Measurements from ENCODE around the gene CHN2.
"Not testable (repeated sequence)": the region's sequence is repeated elsewhere in the genome, so short reads cannot be mapped to it uniquely, and the experiment has no call there.

CHN2 gene

DNA sequence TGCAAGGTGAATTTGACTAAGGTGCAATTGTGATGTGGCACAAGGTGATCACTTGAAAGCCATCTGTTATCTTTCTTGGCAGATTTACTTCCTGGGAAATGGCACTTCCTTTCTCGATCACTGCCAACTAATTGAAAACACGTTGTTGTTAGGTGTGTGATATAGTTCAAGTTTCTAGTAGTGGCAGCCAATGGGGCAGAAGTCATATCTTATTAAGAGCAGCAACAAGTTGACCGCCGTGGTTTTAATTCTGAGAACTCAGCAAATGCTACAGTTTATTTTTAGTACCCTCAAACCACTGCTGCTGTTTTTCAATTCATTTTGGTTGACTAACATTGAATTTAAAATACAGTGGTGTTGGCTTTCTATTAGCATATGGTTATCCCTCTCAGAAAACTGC is 1.6 kb downstream of the CHN2 start:
- FAIRE-seq, result no peak

DNA sequence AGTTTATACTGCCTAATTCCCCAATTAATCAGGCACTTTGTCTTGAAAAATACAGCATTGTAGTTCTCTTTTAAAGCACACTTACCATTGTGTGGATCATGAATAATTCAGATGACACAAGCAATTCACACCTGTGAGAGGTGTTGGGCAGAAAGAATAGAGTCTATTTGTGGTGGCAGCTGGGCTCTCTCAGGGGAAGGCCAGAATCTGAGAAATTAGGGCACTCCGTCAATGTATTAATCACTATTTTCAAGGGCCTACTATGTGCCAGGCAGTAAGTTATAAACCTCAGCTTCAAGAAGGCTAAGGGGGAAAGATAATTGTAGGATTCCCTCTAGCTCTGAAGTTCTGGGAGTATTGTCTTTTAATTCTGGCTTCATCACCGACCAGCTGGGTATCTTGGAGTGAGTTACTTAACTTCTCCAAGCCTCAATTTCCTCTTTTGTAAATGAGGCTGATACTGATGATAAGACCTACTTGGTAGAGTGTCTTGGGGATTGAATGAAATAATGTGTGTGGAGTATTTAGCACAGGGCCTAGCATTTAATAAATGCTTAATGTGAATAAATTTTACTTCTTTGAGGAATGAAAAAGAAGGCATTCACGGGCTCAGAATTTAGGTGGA is 2.5 kb downstream of the CHN2 start:
- no peak for TF ChIP-seq POLR2A (IDR thresholded peaks at IDR 0.05; ENCODE audit: low read depth, low read length)
- no peak for FAIRE-seq
- DNase-seq (ENCODE audit: insufficient read length, low spot score), result no peak

More for the DNA sequence above, 1.6 kb downstream of the CHN2 start:
- no peak for TF ChIP-seq POLR2A (IDR thresholded peaks at IDR 0.05; ENCODE audit: low read depth, low read length)
- DNase-seq (ENCODE audit: insufficient read length, low spot score), result no peak

DNA sequence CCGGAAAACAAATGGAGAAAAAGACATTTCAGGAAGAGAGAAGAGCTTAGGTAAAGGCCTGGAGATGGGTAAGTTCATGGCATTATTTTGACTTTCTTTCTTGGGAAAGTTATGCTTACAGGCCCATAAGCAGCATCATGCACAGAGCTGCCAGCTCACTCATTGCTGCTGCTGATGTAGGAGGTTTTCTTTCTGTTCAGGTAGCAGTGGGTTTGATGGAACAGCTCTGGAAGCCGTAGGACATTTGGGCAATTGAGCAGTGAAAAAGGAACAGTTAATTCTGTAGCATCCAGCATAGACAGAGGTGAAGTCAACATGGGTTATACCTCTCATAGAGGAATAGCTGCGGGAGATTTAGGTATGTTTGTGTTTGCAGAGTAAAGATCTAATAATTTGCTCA is 3.3 kb downstream of the CHN2 start:
- TF ChIP-seq POLR2A (IDR thresholded peaks at IDR 0.05; ENCODE audit: low read depth, low read length), result no peak
- no peak for DNase-seq (ENCODE audit: insufficient read length, low spot score)

DNA sequence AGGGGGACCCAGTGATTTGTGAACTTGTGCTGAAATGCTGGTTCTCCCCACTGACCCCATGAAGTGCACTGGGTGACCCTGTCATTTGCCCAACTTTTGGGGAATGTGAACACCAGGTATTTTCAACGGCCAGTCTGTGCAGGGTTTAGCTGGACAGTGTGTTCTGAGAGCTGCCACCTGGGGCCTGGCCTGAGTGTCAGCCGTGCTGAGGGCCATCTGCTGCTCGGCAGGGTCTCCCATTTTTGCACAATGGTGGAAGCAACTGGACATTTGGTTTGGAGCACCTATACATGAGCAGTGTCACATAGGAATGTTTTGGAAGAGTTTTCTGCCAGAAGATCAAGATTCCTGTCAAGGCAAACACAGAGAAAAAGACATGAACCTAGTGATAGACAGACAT is 5.2 kb downstream of the CHN2 start:
- DNase-seq (ENCODE audit: insufficient read length, low spot score) (no peak), FAIRE-seq (no peak)
- no peak for TF ChIP-seq POLR2A (IDR thresholded peaks at IDR 0.05; ENCODE audit: low read depth, low read length)

More for the DNA sequence above, 3.3 kb downstream of the CHN2 start:
- FAIRE-seq, result no peak

DNA sequence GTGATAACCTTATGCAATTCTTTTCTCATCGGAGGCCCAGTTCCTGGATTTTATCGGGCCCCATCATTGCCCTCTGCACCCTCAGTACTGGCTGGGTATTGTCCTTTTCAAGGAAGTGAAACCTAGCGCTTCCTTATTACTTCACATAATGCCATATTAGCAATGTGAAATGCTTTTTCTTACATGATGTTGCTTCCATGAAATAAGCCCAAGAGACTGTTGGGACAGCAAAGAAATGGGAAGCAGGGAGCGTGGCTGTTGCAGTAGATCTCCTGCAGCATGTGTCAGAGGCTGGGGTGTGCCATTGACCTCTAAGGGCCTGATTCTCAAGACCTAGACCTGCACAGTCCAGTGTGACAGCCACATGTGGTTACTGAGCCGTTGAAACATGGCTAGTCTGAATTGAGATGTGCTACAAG is 8.1 kb downstream of the CHN2 start:
- FAIRE-seq (no peak), DNase-seq (ENCODE audit: insufficient read length, low spot score) (no peak)
- no peak for TF ChIP-seq POLR2A (IDR thresholded peaks at IDR 0.05; ENCODE audit: low read depth, low read length)

DNA sequence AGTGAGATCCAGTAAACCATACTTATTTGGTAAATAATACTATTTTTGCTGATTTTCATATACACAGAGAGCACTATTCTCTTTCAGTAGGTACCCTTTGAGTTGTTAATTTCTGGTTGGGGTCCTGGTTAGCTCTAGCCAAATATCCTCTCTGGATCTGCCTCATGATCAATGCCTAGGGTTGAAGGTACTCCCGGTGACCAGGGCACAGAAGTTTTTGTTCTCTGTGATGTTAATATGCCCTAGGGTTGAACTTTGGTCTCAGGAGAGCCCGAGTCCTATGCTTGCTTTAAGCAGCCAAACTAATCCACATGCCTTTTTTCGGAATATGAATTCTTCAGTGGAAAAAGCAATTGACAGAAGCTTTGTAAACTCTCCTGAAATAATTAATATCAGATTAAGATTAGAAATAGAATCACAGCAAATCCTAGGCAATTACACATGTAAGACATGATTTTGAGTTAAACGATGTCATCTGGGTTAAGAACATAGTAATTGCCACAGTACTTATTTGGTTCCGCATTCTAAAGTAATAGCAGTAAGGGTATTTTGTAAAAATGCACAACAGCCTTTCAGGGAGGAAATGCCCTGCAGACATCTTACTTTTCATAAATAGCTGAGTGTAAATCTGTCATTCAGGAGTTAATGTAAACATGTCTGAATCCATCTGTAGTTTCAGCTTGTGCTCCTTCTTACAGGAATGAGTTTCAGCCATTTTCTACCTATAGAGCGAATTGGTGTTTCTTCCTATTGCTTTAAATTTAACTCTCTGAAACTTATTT is 10.1 kb downstream of the CHN2 start:
- no peak for FAIRE-seq
- no peak for DNase-seq (ENCODE audit: insufficient read length, low spot score)

DNA sequence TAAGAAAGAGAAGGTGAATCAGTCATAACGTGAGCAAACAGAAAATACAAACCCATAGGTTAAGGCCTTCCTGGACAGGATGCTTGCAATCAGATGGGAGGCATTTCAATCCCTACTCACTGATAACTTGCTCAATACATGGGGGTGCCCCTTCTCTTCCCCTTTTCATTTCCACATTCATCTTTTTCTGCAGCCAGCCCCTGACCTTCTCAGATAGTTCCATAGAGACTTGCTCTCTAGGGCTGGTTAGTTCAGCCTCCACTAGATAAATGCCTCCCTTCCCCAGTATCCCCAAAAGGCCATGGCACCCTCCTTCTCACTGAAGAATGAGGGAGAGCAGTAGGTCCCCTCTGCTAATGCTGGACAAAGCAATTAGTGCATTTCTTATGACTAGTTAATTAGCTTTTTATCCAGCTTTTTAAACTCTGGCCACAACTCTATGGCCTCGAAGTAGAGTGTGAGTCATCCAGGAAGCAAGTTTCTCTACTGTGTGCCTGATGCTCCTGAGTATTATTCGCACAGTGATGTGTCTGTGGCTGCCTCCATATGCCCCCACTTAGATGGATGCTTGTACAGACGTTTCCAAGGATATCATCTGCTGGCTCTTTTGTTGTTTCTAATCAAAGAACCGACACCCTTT is 12.7 kb downstream of the CHN2 start:
- FAIRE-seq (no peak), DNase-seq (ENCODE audit: insufficient read length, low spot score) (no peak)
- TF ChIP-seq POLR2A (IDR thresholded peaks at IDR 0.05; ENCODE audit: low read depth, low read length), result no peak

More for the DNA sequence above, 10.1 kb downstream of the CHN2 start:
- no peak for TF ChIP-seq POLR2A (IDR thresholded peaks at IDR 0.05; ENCODE audit: low read depth, low read length)

DNA sequence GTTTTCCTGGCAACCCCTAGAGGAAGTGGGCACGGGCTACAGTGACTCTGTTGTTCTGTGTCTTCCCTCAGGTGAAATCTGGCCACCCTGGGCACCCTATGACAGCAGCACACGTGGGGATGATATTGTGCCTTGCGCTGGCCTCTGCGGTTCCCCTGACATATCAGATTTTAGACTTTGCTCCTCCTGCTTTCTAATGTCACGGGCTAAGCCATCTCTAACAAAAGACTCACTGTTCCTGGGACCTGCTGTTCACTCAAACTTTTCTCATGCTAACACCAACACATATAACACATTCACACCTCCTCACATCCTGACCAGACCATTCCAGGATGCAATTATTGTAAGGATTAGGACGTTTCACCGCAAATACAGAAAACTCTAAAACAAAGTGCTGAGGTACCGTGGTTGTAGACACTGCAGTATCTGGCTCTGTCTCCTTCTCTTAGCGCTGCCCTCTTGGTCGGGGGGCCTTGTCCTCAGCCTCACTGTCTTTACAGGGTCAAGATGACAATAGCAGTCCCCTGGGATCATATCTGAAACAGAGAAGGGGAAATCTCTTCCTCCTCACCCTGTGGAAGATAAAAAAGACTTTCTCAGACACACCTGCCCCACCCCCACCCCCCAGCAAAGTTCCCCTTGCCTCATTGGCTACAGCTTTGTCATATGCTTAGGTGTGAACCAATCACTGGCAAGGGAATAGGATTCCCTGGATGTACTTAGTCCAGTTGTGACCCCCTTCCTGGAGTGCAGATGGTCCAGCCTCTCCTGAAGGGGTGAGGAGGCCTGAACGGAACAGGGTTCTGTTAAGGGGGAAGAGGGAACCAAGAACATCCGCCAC is 14.1 kb downstream of the CHN2 start:
- DNase-seq (ENCODE audit: insufficient read length, low spot score) (no peak), FAIRE-seq (no peak)
- no peak for TF ChIP-seq POLR2A (IDR thresholded peaks at IDR 0.05; ENCODE audit: low read depth, low read length)

DNA sequence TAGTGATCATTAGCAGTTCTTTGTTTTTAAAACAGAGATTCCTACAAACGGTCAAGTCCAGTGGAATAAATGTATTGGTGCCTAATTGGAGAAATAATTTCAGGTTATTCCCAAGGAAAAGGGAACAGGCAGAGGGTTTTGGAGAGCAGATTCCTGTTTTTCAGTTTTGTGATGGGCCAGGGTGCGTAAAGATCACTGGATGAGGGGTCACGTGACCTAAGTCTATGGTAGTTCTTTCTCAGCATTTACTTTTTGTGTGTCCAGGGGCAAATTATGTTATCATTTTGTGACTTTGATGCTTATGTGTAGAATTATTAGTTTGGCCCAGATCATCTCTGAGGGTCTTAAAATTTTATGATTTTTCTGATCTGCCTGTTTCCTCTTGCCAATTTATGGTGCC is 15.2 kb downstream of the CHN2 start:
- DNase-seq (ENCODE audit: insufficient read length, low spot score) (no peak), FAIRE-seq (no peak)
- TF ChIP-seq POLR2A (IDR thresholded peaks at IDR 0.05; ENCODE audit: low read depth, low read length), result no peak

DNA sequence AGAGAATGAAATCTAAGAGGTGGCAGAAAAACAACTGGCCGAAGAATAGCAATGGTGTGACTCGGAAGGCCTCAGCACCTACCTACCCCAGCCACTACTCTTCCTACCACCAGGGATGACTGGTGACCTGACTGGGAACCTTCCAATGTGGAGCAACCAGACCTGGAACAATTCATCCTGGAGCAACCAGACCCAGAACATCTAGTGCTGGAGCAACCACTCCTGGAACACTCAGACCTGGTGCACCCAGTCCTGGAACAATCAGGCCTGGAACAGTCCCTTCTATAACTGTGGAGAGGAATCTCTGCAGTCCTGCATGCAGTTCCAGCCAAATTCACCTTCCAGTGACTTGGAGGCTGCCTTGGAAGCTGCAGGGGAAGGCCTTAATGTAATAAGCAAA is 18.2 kb downstream of the CHN2 start:
- not testable (repeated sequence) for DNase-seq (ENCODE audit: insufficient read length, low spot score); FAIRE-seq

DNA sequence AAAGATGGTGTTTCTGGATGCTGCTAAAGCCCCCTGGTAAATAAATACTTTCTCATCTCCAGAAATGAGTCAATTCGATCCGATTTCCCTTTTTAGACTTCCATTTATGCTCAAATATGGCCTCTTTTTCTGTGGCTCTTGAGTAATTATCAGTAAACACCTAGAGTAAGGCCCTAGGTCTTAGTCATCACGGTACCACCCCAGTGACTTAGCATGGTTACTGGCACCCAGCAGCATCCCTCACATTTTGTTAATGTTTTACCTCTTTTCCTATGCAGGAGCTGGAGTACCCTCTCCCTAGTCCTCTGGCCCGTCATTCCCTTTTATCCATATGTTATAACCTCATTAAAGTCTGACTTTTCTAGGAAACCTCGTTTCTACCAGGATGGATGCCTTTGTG is 19.5 kb downstream of the CHN2 start:
- FAIRE-seq (no peak), DNase-seq (ENCODE audit: insufficient read length, low spot score) (no peak)
- TF ChIP-seq POLR2A (IDR thresholded peaks at IDR 0.05; ENCODE audit: low read depth, low read length), result no peak

DNA sequence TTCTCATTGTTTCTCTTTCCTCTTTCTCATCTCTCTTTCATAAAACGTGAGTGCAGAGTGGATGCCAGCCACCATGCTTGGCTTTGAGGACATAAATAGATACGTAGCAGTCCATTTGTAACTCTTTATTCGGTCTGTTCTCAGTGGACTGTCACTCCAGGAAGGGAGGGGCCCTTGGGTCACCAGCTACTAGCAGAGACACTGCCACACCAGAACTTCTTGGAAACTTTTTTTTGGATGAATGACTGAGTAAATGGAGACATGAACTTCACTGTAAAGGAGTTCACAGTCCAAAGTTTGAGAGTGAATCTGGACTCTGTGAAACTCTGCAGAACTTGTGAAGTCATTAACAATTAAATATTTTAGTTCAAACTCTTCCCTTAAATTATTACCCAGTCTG is 20.2 kb downstream of the CHN2 start:
- FAIRE-seq, result no peak
- no peak for DNase-seq (ENCODE audit: insufficient read length, low spot score)
- no peak for TF ChIP-seq POLR2A (IDR thresholded peaks at IDR 0.05; ENCODE audit: low read depth, low read length)

DNA sequence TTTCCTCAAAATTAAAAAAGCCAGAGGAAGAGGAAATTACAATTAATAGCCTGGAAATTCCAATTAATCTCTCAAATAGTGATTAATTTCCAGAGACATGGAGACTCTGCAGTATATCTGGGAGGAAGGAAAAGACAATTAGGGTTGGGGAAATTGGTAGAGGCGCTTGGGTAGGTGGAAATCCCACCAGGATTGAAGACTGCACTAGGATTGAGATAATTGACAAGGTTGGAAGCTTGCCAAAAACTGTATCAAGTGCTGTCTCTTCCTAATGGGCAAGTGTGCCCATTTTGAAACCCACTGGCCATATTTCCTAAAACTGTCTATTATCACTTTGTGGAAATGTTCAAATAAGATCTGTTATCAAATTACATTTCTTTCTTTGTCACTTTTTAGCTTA is 21.6 kb downstream of the CHN2 start:
- FAIRE-seq (no peak), DNase-seq (ENCODE audit: insufficient read length, low spot score) (no peak)
- no peak for TF ChIP-seq POLR2A (IDR thresholded peaks at IDR 0.05; ENCODE audit: low read depth, low read length)

DNA sequence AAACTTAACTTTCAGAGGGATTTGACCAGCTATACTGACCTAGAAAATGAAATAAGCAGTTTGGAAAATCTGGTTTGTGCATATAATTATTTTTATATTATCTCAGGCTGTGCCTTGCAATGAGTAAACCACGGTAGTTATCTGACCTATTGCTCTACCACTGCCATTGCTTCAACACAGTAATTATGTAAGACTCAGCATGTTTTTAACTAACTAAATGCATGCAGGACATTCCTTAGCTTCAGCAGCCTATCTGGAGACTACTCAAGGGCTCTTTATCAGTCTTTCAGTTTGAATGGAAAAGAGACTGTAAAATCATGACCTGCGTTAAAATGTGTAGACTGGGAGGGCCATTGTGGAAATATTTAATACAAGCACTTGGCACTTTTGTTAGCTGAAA is 22.5 kb downstream of the CHN2 start:
- TF ChIP-seq POLR2A (IDR thresholded peaks at IDR 0.05; ENCODE audit: low read depth, low read length), result no peak
- DNase-seq (ENCODE audit: insufficient read length, low spot score) (no peak), FAIRE-seq (no peak)
